EH (cell line): ENCODE results near the gene TMEM132D.
"Not testable (repeated sequence)": the region's sequence is repeated elsewhere in the genome, so short reads cannot be mapped to it uniquely, and the experiment has no call there.

Experiments
- DNase-seq: peaks from one replicate; pipeline ENCODE4 v3.0.0-alpha.2; 2015; ENCODE audit warnings: low read depth

Gene TMEM132D

DNA sequence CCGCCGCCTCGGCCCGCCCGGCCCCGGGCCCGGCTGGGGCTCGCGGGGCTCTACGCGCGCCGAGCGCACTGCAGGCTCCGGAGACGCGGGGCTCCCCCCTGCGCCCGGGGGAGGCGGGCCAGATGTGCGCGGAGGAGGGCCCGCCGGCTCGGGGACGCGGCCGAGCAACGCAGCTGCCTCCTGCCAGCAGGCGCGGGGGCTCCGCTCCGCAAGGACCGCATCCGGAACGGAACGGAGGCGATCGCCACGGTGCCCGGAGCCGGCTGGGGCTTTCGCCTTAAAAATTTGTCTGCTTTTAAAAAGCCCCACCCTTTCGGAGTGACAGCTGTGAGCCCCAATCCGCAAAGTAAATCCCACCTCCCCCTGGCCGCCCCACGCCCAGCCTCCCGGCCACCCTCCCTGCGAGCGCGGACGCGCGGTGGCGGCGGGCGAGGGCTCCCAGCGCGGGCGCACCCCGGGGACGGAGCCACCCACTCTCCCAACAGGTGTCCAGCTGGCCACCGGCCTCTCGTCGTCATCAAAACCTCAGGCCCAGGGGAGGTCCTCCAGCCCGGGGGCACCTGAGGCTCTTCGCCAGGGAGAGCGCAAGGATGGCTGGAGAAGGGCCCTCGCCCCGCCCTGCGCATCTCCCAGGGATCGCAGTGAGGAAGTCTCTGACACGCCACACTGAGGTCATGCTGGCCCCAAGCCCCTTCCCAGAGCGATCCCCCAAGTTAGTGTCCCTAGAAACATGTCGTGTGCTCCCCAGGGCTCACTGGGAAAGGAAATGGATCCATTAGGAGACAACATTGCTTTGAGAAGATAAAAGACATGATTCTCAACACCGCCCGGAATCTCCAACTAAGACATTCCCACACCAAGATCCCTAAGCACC is at the start of gene TMEM132D:
Gene TMEM132D, minus strand, starts transcription at position 70 of the 874 bp plus-strand sequence.
- no peak for DNase-seq

- DNase-seq = no peak
Measured at GRCh38 chr12:129949651-129950050, 45.8 kb upstream of the TMEM132D start.

DNA sequence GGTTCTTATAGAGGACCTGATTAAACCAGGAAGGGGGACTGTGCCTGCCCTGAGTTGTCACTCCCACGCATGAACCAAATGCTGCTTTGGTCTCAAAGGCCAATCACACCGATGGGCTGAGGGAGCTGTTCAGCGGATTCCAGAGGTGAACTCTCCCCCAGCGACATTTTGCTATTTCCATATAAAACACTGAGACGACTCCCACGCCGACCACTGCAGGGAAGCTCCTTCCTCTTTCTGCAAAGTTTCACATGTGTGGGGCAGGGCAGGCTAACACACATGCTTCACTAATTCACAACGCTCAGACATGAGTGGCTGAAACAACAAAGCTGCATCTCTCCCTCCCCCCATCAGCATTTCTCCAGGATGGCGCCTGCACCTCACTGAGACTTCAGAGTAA is 37.8 kb upstream of the TMEM132D start:
- no peak for DNase-seq

DNA sequence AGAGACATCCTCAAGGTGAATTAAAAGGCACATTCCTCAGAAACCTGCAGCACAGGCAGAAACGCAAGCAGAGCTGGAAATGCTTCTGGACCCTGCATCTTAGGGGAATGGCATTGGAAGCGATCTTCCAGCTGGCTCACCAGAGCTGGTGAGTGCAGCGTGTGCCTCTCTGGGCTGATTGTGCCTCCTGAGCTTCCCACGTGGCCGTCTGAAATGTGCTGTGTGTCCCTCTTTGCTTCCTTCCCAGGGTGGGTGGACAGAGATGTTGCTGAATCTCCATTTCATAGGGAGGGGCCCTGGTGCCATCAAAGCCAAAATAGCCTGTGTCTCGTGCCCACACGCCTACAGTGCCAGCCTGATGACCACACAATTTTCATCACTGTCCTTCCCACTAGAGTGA is 34.3 kb upstream of the TMEM132D start:
- no peak for DNase-seq

- no peak for DNase-seq
Measured at GRCh38 chr12:129937426-129937825, 33.6 kb upstream of the TMEM132D start.

DNA sequence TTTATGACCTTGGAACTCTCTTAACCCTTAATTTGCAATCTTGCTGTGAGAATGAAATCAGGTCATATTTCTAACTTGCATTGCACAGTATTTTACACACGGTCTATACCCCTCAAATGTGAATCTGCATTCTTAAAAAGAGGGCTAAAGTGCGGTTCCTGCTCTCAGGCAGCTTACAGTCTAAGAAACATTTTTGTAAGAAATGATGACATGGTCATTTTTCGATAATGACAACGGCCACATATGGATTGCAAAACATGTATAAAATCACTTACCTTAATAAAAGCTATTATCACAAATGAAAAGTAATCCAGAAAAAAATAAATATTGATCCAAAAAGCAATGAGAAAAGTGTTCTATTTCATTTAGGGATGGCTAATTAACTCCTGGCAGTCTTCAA is 24.8 kb upstream of the TMEM132D start:
- DNase-seq = no peak

DNA sequence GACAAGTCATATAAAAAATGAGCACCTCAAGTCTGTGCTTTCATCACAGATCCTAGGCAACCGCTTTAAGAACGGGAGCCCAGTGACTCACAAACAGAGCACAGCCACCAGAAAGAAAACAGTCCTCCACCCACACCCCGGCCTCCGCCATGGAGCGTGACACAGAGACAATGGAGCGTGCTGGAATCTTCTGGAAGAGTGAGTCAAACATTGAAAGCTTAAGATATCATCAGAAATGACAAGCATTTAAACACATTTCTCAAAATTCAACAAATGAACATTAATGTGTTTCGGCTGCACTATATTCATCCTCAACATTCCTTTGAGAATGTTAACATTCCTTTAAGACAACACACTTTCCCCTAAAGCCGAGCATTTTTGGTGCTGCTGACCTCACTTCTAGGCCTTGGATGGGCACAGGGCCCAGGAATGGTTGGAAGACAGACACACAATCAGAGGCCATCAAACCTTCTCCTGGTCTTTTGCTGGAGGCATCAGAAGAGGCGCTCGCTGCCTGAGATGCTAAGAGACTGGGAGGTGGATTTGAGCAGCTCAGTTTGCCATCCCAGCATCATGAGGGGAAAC is 23.6 kb upstream of the TMEM132D start:
- no peak for DNase-seq

GRCh38 chr12:129911428-129912049 is 7.7 kb upstream of the TMEM132D start:
- DNase-seq = no peak

GRCh38 chr12:129909051-129910020 is 5.5 kb upstream of the TMEM132D start:
- DNase-seq = no peak

GRCh38 chr12:129903092-129903945 is 506 bp downstream of the TMEM132D start:
- no peak for DNase-seq

- DNase-seq = no peak
Measured at GRCh38 chr12:129902371-129903091, 1.3 kb downstream of the TMEM132D start.

GRCh38 chr12:129901254-129901653 is 2.6 kb downstream of the TMEM132D start:
- DNase-seq = no peak

DNA sequence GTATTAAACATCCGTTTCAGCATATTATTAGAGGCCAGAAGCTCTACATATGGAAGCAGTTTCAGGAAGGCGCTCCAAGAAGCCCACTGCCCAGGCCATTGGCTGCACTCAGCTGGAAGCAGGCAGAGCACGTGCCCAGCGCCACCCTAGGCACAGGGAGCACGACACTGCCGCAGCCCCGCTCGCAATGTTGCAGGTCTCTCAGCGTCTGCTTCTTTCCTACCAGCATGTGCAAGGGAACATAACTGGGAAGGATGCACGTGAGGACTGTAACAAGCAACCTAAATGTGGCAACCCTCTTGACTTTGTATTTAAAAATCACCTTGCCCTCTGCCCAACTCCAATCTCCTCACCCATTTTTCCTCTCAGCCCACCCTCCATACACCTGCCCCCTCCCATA is 3.5 kb downstream of the TMEM132D start:
- DNase-seq = no peak

DNA sequence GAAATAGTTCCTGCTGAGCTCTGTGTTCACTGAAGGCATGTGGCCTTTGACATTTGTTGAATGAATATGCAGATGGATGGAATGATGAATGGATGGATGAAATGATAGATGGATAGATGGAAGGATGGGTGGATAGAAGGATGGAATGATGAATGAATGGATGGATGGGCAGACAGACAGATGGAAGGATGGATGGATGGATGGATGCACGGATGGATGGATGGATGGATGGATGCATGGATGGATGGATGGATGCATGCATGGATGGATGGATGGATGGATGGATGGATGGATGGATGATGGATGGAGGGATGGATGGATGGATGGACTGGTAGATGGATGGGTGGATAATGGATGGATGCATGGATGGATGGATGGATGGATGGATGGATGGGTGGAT is 4.8 kb downstream of the TMEM132D start:
- DNase-seq = not testable (repeated sequence)

DNA sequence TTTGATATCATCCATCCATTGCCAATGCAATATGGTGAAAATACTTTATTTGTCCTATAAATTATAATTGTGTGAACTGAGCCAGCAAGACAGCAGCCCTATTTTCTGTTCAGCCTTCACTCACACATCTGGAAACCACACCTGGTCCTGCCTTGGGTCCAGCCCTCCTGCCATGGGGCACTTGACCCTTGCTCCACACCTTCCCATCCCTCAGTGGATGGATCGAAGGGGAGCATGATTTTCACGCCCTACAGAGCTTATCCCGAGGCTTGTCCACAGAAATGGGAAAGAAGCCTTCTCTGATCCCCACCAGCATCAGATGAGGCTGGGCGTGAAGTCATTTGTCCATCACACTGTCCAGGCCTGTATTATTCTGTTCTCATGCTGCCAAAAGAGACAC is 10.1 kb downstream of the TMEM132D start:
- DNase-seq = no peak

DNA sequence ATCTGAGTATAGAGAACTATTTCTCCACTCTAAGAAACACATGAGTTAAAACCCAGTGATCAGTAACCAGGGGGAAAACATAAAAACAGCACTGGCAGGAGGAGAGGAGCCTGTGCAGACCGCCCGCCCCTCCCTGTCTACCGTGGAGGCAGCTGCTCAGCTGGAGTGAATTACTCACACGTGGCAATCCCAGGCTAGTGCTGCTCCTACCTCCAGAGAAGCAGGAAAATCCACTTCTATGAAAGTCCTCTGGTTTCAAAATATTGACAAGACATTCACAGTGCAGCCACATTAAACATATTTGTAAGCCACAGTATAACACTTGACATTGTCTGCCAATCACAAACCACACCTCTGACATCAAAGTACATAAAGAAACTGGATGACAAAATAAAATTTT is 16.7 kb downstream of the TMEM132D start:
- no peak for DNase-seq

DNA sequence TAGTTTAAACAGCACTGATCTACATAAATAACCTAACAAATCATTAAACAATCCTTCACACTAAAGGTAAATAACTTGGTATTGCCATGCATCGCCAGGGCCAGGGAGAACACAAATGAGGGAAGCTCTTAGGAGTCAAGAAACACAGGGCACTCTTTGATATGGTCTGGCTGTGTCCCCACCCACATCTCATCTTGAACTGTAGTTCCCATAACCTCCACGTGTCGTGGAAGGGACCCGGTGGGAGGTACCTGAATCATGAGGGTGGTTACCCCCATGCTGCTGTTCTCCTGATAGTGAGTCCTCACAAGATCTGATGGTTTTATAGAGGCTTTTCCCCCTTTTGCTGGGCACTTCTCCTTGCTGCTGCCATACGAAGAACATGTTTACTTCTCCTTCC is 17.3 kb downstream of the TMEM132D start:
- DNase-seq = no peak

DNA sequence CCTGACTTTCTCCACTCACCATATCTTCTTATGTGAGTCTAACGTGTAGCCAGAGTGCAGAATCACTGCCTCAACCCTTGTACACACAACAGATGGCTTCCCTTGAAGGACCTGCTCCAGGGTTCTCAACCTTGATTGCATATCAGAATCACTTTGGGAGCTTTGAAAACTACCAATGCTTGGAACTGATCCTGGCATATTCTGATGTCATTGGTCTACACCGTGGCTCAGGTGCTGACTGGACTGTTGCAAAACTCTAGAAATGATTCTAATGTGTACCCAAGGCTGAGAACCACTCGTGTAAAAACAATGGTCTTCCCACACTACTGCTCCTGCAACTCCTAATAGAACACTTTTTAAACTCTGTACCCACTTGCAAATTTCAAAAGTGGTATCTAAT is 18.5 kb downstream of the TMEM132D start:
- DNase-seq = no peak

DNA sequence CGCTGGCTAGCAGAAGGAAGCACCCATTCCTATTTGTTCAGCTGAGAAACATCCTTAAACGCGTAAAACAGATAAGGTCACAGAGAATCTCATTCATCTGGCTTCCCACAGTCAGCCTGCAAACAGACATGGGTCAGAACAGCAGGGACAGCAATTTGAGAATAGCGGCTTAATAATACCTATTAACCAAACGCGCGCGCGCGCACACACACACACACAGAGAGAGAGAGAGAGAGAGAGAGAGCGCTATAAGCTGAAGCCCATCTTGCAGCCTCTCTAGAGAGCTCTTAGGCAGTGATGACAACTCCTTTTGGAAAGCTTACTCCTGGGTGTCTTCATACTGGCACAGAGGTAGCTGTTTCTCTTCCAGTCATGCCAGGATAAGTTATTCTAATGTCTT is 26.4 kb downstream of the TMEM132D start:
- no peak for DNase-seq

GRCh38 chr12:129873833-129874208 is 30.0 kb downstream of the TMEM132D start:
- DNase-seq = no peak
